Activated CD4-positive, alpha-beta memory T cell treated with anti-CD3 and anti-CD28 coated beads, Interleukin-2, amount 10 ng/mL, durations not matched to agents 7 days and 5 days (primary cell): ENCODE measurements around the gene ARHGAP10. TPM values are rescaled to one million over a fixed set of nuclear protein-coding genes. Genes with fewer than 3 reads are reported as not detected.

Experiments
- CTCF ChIA-PET: fragments of 350-600 bp; sonication (Branson Sonifier 250); formaldehyde crosslinking; loops from one replicate; lab custom pipeline; 2021; ENCODE audit warnings: antibody characterized with exemption, inconsistent platforms; lab: Charles Lee
- POLR2A ChIA-PET: fragments of 350-600 bp; sonication (Branson Sonifier 250); formaldehyde crosslinking; loops from one replicate; lab custom pipeline; 2021; ENCODE audit warnings: antibody characterized with exemption; lab: Charles Lee
- DNase-seq: peaks from one replicate; pipeline ENCODE4 v3.0.0-alpha.2; 2020
- H3K27ac Mint-ChIP-seq: one replicate; pipeline ENCODE4 v1.8.0; 2021; ENCODE audit warnings: mild to moderate bottlenecking, mixed read lengths
- H3K27me3 Mint-ChIP-seq: one replicate; pipeline ENCODE4 v1.8.0; 2021; ENCODE audit warnings: mixed read lengths
- H3K36me3 Mint-ChIP-seq: one replicate; pipeline ENCODE4 v1.8.0; 2021; ENCODE audit warnings: low read depth, mixed read lengths
- H3K4me1 Mint-ChIP-seq: one replicate; pipeline ENCODE4 v1.8.0; 2021; ENCODE audit warnings: mixed read lengths
- H3K4me3 Mint-ChIP-seq: one replicate; pipeline ENCODE4 v1.8.0; 2021; ENCODE audit warnings: mild to moderate bottlenecking, mixed read lengths
- H3K9me3 Mint-ChIP-seq: one replicate; pipeline ENCODE4 v1.8.0; 2021; ENCODE audit warnings: mixed read lengths
- total RNA-seq, 2 experiments: library from RNA; stranded (reverse); gene quantifications; one replicate each; pipeline ENCODE4 v1.2.3, GENCODE V29; 2021

Gene ARHGAP10
- total RNA-seq, 2 experiments from 2014 or later, result 19.7 to 22.2 TPM

GRCh38 chr4:148109216-148109615 lies 377.3 kb downstream of the ARHGAP10 start:
- no peak overlapping the region for H3K4me3 Mint-ChIP-seq
- H3K27me3 Mint-ChIP-seq, result no peaks in the 10 kb centered on the region
- no peaks in the 10 kb centered on the region for H3K4me1 Mint-ChIP-seq
- DNase-seq, result no peak
- no peak overlapping the region for H3K27ac Mint-ChIP-seq
- CTCF ChIA-PET, result no interaction called here
- POLR2A ChIA-PET, result no interaction called here
- peaks cover 2% of the 10 kb centered on the region for H3K9me3 Mint-ChIP-seq
- H3K36me3 Mint-ChIP-seq, result no peaks in the 10 kb centered on the region

GRCh38 chr4:148110169-148110568 lies 378.3 kb downstream of the ARHGAP10 start:
- no peaks in the 10 kb centered on the region for H3K36me3 Mint-ChIP-seq
- CTCF ChIA-PET, result no interaction called here
- H3K27me3 Mint-ChIP-seq, result no peaks in the 10 kb centered on the region

GRCh38 chr4:148112231-148112982 lies 380.5 kb downstream of the ARHGAP10 start:
- no peaks in the 10 kb centered on the region for H3K36me3 Mint-ChIP-seq
- no peak overlapping the region for H3K27ac Mint-ChIP-seq
- H3K27me3 Mint-ChIP-seq, result no peaks in the 10 kb centered on the region
- H3K9me3 Mint-ChIP-seq, result no peaks in the 10 kb centered on the region
- DNase-seq, result no peak
- no peaks in the 10 kb centered on the region for H3K4me1 Mint-ChIP-seq
- CTCF ChIA-PET, result no interaction called here
- no peak overlapping the region for H3K4me3 Mint-ChIP-seq
- POLR2A ChIA-PET, result no interaction called here

More at GRCh38 chr4:148110169-148110568, 378.3 kb downstream of the ARHGAP10 start:
- peaks cover 2% of the 10 kb centered on the region for H3K9me3 Mint-ChIP-seq
- no peak overlapping the region for H3K27ac Mint-ChIP-seq
- no peaks in the 10 kb centered on the region for H3K4me1 Mint-ChIP-seq
- DNase-seq, result no peak
- POLR2A ChIA-PET, result no interaction called here
- no peak overlapping the region for H3K4me3 Mint-ChIP-seq

- Mint-ChIP-seq H3K27me3 (no peaks in the 10 kb centered on the region), H3K36me3 (no peaks in the 10 kb centered on the region), H3K4me1 (no peaks in the 10 kb centered on the region), H3K27ac (no peak overlapping the region), H3K4me3 (no peak overlapping the region), H3K9me3 (peaks cover 3% of the 10 kb centered on the region)
- no peak for DNase-seq
- ChIA-PET CTCF (no interaction called here), POLR2A (no interaction called here)
Observed at GRCh38 chr4:148114436-148114835, 382.5 kb downstream of the ARHGAP10 start.

- no peak for DNase-seq
- no peaks in the 10 kb centered on the region for H3K27me3 Mint-ChIP-seq
- no peak overlapping the region for H3K4me3 Mint-ChIP-seq
- H3K9me3 Mint-ChIP-seq, result peaks cover 3% of the 10 kb centered on the region
- ChIA-PET CTCF (interaction anchor here (1.1 kb wide), 1 partner anchor 9 kb away, joined by 4 read pairs; no protein-coding TSS in a partner anchor), POLR2A (no interaction called here)
- H3K27ac Mint-ChIP-seq, result no peak overlapping the region
- no peaks in the 10 kb centered on the region for H3K4me1 Mint-ChIP-seq
- no peaks in the 10 kb centered on the region for H3K36me3 Mint-ChIP-seq
Observed at GRCh38 chr4:148116264-148116663, 384.4 kb downstream of the ARHGAP10 start.

GRCh38 chr4:148116969-148117368 lies 385.1 kb downstream of the ARHGAP10 start:
- Mint-ChIP-seq H3K4me3 (no peak overlapping the region), H3K27ac (no peak overlapping the region), H3K27me3 (no peaks in the 10 kb centered on the region), H3K36me3 (no peaks in the 10 kb centered on the region), H3K9me3 (peaks cover 3% of the 10 kb centered on the region), H3K4me1 (no peaks in the 10 kb centered on the region)
- ChIA-PET CTCF (interaction anchor here (1.1 kb wide), 1 partner anchor 8 kb away, joined by 4 read pairs; no protein-coding TSS in a partner anchor), POLR2A (no interaction called here)
- no peak for DNase-seq

- peaks cover 5% of the 10 kb centered on the region for H3K9me3 Mint-ChIP-seq
- H3K4me3 Mint-ChIP-seq, result no peak overlapping the region
- ChIA-PET CTCF (no interaction called here), POLR2A (no interaction called here)
- no peak for DNase-seq
- H3K4me1 Mint-ChIP-seq, result no peaks in the 10 kb centered on the region
- H3K27ac Mint-ChIP-seq, result no peak overlapping the region
- peaks cover 1% of the 10 kb centered on the region for H3K36me3 Mint-ChIP-seq
- no peaks in the 10 kb centered on the region for H3K27me3 Mint-ChIP-seq
Observed at GRCh38 chr4:148118179-148118578, 386.3 kb downstream of the ARHGAP10 start.

- Mint-ChIP-seq H3K9me3 (peaks cover 9% of the 10 kb centered on the region), H3K27me3 (no peaks in the 10 kb centered on the region), H3K4me1 (no peaks in the 10 kb centered on the region), H3K36me3 (peaks cover 6% of the 10 kb centered on the region), H3K4me3 (no peak overlapping the region), H3K27ac (no peak overlapping the region)
- CTCF ChIA-PET, result no interaction called here
- no peak for DNase-seq
- POLR2A ChIA-PET, result no interaction called here
Observed at GRCh38 chr4:148118633-148119032, 386.7 kb downstream of the ARHGAP10 start.

GRCh38 chr4:148120216-148120615 lies 388.3 kb downstream of the ARHGAP10 start:
- no peak for DNase-seq
- Mint-ChIP-seq H3K9me3 (peaks cover 18% of the 10 kb centered on the region), H3K36me3 (peaks cover 11% of the 10 kb centered on the region), H3K27me3 (no peaks in the 10 kb centered on the region), H3K4me1 (no peaks in the 10 kb centered on the region), H3K4me3 (no peak overlapping the region), H3K27ac (no peak overlapping the region)
- ChIA-PET CTCF (no interaction called here), POLR2A (no interaction called here)

Other genes with a start within 250 kb of the ARHGAP10 start
- gene TMEM184C, start 114.7 kb upstream of the ARHGAP10 start, total RNA-seq, result 10 to 100 TPM; 16.5 to 18.8 TPM
- 10 to 100 TPM; 11.0 to 12.0 TPM for gene PRMT9, start 47.9 kb upstream of the ARHGAP10 start, total RNA-seq